Mesenchymal stem cell (in vitro differentiated cells and primary cell): Measurements from ENCODE around the gene CYSTM1.

Experiments used
- DNase-seq: peaks from one replicate; pipeline ENCODE4 v3.0.0-alpha.2; 2013
- H2AFZ ChIP-seq: one replicate; pipeline ENCODE4 v1.6.1; 2013; ENCODE audit warnings: low read depth, mild to moderate bottlenecking, control low read depth, inconsistent platforms, low read length, moderate library complexity
- H2AK5ac ChIP-seq: 2 replicates; pipeline ENCODE4 v1.6.1; 2013; ENCODE audit warnings: low read length, moderate library complexity, mild to moderate bottlenecking, inconsistent platforms; ENCODE audit not compliant: severe bottlenecking
- H2BK120ac ChIP-seq: one replicate; pipeline ENCODE4 v1.6.1; 2013; ENCODE audit warnings: low read depth, mild to moderate bottlenecking, inconsistent platforms, low read length, moderate library complexity
- H2BK12ac ChIP-seq, 2 experiments: one replicate each; pipeline ENCODE4 v1.6.1; 2013; ENCODE audit warnings: inconsistent platforms in 2 of 2, low read length in 2 of 2, mild to moderate bottlenecking in 2 of 2, moderate library complexity in 2 of 2, control low read depth in 1 of 2
- H2BK15ac ChIP-seq: one replicate; pipeline ENCODE4 v1.6.1; 2013; ENCODE audit warnings: mild to moderate bottlenecking, low read depth, inconsistent platforms; ENCODE audit not compliant: poor library complexity, severe bottlenecking
- H2BK5ac ChIP-seq: 2 replicates; pipeline ENCODE4 v1.6.1; 2013; ENCODE audit warnings: low read depth, mild to moderate bottlenecking, low read length, control low read depth, inconsistent platforms; ENCODE audit not compliant: poor library complexity, severe bottlenecking
- H3K14ac ChIP-seq, 2 experiments: one replicate each; pipeline ENCODE4 v1.6.1; 2013; ENCODE audit warnings: inconsistent platforms in 2 of 2, low read length in 2 of 2, control low read depth in 1 of 2, mild to moderate bottlenecking in 1 of 2, moderate library complexity in 1 of 2
- H3K18ac ChIP-seq, 2 experiments: one replicate each; pipeline ENCODE4 v1.6.1; 2013; ENCODE audit warnings: inconsistent platforms in 2 of 2, low read length in 2 of 2, control low read depth in 1 of 2, low read depth in 1 of 2, mild to moderate bottlenecking in 1 of 2
- H3K23ac ChIP-seq, 2 experiments: one replicate each; pipeline ENCODE4 v1.6.1; 2013; ENCODE audit warnings: inconsistent platforms in 2 of 2, low read length in 2 of 2, mild to moderate bottlenecking in 2 of 2, moderate library complexity in 2 of 2, control low read depth in 1 of 2
- H3K27ac ChIP-seq: 2 replicates; pipeline ENCODE4 v1.5.1; 2013; ENCODE audit warnings: mild to moderate bottlenecking, moderate library complexity, low read length, control low read depth, inconsistent platforms; ENCODE audit not compliant: poor library complexity, severe bottlenecking
- H3K27me3 ChIP-seq, 2 experiments: 2 replicates each; pipeline versions ENCODE4 v1.6.1 to v1.7.0; 2013; ENCODE audit warnings: low read length in 2 of 2, mild to moderate bottlenecking in 2 of 2, moderate library complexity in 2 of 2, control low read depth in 1 of 2, inconsistent platforms in 1 of 2; ENCODE audit not compliant: control insufficient read depth in 1 of 2, insufficient read depth in 1 of 2
- H3K36me3 ChIP-seq, 2 experiments: 2 replicates each; pipeline versions ENCODE4 v1.6.1 to v1.7.0; 2013; ENCODE audit warnings: low read length in 2 of 2, control low read depth in 1 of 2, inconsistent platforms in 1 of 2, low read depth in 1 of 2, mild to moderate bottlenecking in 1 of 2; ENCODE audit not compliant: insufficient read depth in 2 of 2, control insufficient read depth in 1 of 2
- H3K4ac ChIP-seq, 2 experiments: one replicate each; pipeline ENCODE4 v1.6.1; 2013; ENCODE audit warnings: inconsistent platforms in 2 of 2, low read length in 2 of 2, mild to moderate bottlenecking in 2 of 2, moderate library complexity in 2 of 2, control low read depth in 1 of 2, low read depth in 1 of 2
- H3K4me1 ChIP-seq: 2 replicates; pipeline ENCODE4 v1.6.1; 2013; ENCODE audit warnings: low read depth, low read length, control low read depth; ENCODE audit not compliant: control insufficient read depth, insufficient read depth
- H3K4me2 ChIP-seq: 2 replicates; pipeline ENCODE4 v1.6.1; 2013; ENCODE audit warnings: low read length, mild to moderate bottlenecking, inconsistent platforms; ENCODE audit not compliant: poor library complexity, severe bottlenecking
- H3K4me3 ChIP-seq, 2 experiments: 2 replicates each; pipeline versions ENCODE4 v1.5.1 to v1.7.0; 2013; ENCODE audit warnings: low read length in 2 of 2, mild to moderate bottlenecking in 2 of 2, control low read depth in 1 of 2, low read depth in 1 of 2; ENCODE audit not compliant: insufficient read depth in 1 of 2
- H3K79me1 ChIP-seq: replicated peaks from 2 replicates; pipeline ENCODE4 v1.6.1; 2013; ENCODE audit warnings: mild to moderate bottlenecking, control low read depth, low read length, inconsistent platforms; ENCODE audit not compliant: poor library complexity, severe bottlenecking
- H3K9ac ChIP-seq: 2 replicates; pipeline ENCODE4 v1.7.0; 2013; ENCODE audit warnings: mild to moderate bottlenecking, low read length, moderate library complexity
- H3K9me3 ChIP-seq: 2 replicates; pipeline ENCODE4 v1.7.0; 2013; ENCODE audit warnings: mild to moderate bottlenecking, low read length; ENCODE audit not compliant: control insufficient read depth
- H4K8ac ChIP-seq: one replicate; pipeline ENCODE4 v1.6.1; 2013; ENCODE audit warnings: inconsistent platforms, mild to moderate bottlenecking, low read length, moderate library complexity
- H4K91ac ChIP-seq: one replicate; pipeline ENCODE4 v1.6.1; 2013; ENCODE audit warnings: mild to moderate bottlenecking, low read length, inconsistent platforms
- WGBS: methylation state at CpG from one replicate; pipeline ENCODE4 v1.1.7; 2013; ENCODE audit warnings: mixed read lengths; 5-methylcytosine and 5-hydroxymethylcytosine counted together

The CYSTM1 gene

DNA sequence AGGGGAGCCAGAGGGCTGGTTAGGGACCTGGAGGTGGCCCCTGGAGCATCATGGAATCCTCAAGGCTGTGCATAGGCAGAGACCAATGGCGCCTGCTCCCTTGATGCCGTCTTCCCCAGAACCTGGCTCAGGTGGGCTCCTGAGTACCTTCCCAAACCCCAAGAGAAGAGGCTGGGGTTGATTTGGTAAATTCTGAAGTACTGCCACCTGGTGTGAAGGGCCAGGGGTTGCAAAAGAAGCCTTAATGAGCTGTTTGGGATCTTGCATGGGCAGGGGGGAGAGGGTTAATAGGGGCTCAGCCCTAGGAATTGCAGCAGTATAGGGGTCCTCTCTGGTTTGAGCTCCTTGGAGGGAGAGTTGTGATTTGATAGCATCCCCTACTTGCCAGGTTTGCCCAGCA lies 52.1 kb downstream of the CYSTM1 start:
- H3K9ac ChIP-seq, result no peak overlapping the region
- H3K79me1 ChIP-seq, result peaks cover 7% of the 10 kb centered on the region
- H2BK5ac ChIP-seq, result no peak overlapping the region
- no peak overlapping the region for H3K4me3 ChIP-seq
- H3K36me3 ChIP-seq, result peaks cover 0 to 3% of the 10 kb centered on the region in 2 experiments
- 93% methylated on average over 2 of the region's 2 CpGs for WGBS
- no peak overlapping the region for H4K8ac ChIP-seq
- H3K18ac ChIP-seq, result no peak overlapping the region
- no peak overlapping the region for H2AFZ ChIP-seq
- H3K27me3 ChIP-seq, result no peaks in the 10 kb centered on the region
- no peaks in the 10 kb centered on the region for H3K9me3 ChIP-seq
- H2BK15ac ChIP-seq, result no peak overlapping the region
- no peak overlapping the region for H3K27ac ChIP-seq
- H2AK5ac ChIP-seq, result no peak overlapping the region
- no peak overlapping the region for H3K23ac ChIP-seq
- H3K4me1 ChIP-seq, result peaks cover 2% of the 10 kb centered on the region
- no peak for DNase-seq
- H2BK12ac ChIP-seq, result no peak overlapping the region
- no peak overlapping the region for H3K14ac ChIP-seq
- no peak overlapping the region for H2BK120ac ChIP-seq
- no peak overlapping the region for H3K4me2 ChIP-seq
- H3K4ac ChIP-seq, result no peak overlapping the region
- no peak overlapping the region for H4K91ac ChIP-seq

DNA sequence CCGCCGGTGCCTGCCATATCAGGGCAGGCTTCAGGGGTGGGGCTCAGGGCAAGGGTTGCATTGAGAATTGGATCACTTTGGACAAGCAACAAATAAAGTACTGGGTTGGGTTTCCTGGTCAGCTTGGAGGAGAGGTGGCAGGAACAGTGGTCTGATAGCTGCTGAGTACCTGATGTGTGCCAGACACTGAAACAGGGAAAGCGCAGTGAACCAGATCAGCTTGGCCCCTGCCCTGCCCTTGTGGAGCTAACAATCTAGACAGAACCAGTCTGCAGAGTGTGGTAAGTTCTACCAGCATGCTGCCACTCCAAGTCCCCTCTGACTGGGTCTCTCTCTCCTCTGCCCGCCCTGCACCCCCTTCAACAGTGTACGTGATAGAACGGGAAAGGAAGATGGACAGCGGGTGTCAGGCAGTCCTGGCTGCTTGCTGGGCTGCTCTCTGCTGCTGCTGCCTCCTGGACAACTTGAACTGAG lies 53.4 kb downstream of the CYSTM1 start:
- Histone ChIP-seq H3K27ac (no peak overlapping the region), H2BK120ac (no peak overlapping the region)

DNA sequence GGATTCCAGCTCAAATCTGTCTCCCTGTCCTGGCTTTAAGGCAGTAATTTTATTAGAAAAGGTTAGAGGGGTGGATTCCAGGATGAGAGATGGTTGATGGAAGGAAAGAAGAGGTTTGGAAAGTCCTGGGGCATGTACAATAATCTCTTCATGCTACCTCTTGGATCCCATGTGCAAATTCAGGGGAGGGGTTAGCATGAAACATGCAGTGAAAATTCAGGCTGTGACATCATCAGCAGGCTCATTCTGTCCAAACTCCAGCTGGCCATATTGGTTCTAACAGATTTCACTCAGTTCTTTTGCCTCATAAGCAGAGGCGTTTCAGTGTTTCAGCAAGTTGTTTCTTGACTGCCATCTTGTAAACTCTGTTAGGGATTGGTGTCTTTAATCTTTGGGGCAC lies 55.4 kb downstream of the CYSTM1 start:
- Histone ChIP-seq H3K23ac (no peak overlapping the region), H2AFZ (no peak overlapping the region), H3K9ac (no peak overlapping the region), H2AK5ac (no peak overlapping the region), H2BK15ac (no peak overlapping the region), H3K36me3 (peaks cover 0 to 3% of the 10 kb centered on the region in 2 experiments), H4K91ac (no peak overlapping the region), H3K27me3 (peaks cover 0 to 4% of the 10 kb centered on the region in 2 experiments), H3K4me2 (no peak overlapping the region), H3K27ac (no peak overlapping the region), H3K14ac (no peak overlapping the region), H3K79me1 (peaks cover 9% of the 10 kb centered on the region), H4K8ac (no peak overlapping the region), H3K4ac (no peak overlapping the region), H3K4me1 (no peaks in the 10 kb centered on the region), H2BK120ac (no peak overlapping the region), H3K9me3 (no peaks in the 10 kb centered on the region), H3K18ac (no peak overlapping the region), H2BK5ac (no peak overlapping the region), H2BK12ac (no peak overlapping the region), H3K4me3 (no peak overlapping the region)
- WGBS, result 100% methylated on average over 1 of the region's 1 CpG
- DNase-seq, result no peak

More for the DNA sequence above, 53.4 kb downstream of the CYSTM1 start:
- peaks cover 9% of the 10 kb centered on the region for H3K79me1 ChIP-seq
- H2AK5ac ChIP-seq, result no peak overlapping the region
- H3K36me3 ChIP-seq, result peaks cover 0 to 6% of the 10 kb centered on the region in 2 experiments
- H3K27me3 ChIP-seq, result peaks cover 0 to 4% of the 10 kb centered on the region in 2 experiments
- no peak overlapping the region for H3K9ac ChIP-seq
- no peak overlapping the region for H2BK12ac ChIP-seq
- no peak overlapping the region for H3K23ac ChIP-seq
- no peak overlapping the region for H4K91ac ChIP-seq
- no peaks in the 10 kb centered on the region for H3K4me1 ChIP-seq
- 86% methylated on average over 7 of the region's 7 CpGs for WGBS
- no peak overlapping the region for H2BK15ac ChIP-seq
- no peak overlapping the region for H3K4me2 ChIP-seq
- no peak overlapping the region for H3K18ac ChIP-seq
- H3K4ac ChIP-seq, result no peak overlapping the region
- H3K9me3 ChIP-seq, result no peaks in the 10 kb centered on the region
- H3K14ac ChIP-seq, result peak overlapping the region in 1 of 2 experiments; percentile 51
- H3K4me3 ChIP-seq, result no peak overlapping the region
- no peak overlapping the region for H4K8ac ChIP-seq
- no peak overlapping the region for H2AFZ ChIP-seq
- H2BK5ac ChIP-seq, result no peak overlapping the region
- DNase-seq, result no peak

DNA sequence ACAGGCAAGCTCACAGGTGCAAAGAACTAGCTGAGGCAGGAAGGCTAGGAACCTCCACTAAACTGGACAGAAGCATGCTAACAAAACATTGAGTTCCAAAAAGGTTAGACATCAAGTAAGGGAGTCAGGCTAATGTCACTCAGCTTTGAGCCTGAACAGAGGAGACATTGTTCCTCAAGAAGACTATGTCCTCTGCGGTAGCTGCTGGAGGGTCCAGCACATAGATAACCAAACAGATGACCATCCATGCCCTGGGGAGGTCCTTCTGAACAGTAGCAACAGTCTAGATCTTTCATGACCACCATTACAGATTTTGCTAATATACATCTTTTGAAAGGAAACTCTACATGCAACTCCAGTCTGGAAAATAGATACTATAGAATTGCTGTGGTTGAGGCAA lies 57.7 kb downstream of the CYSTM1 start:
- Histone ChIP-seq H2BK15ac (no peak overlapping the region), H4K91ac (no peak overlapping the region), H3K4me1 (no peaks in the 10 kb centered on the region), H2BK12ac (no peak overlapping the region), H2BK5ac (no peak overlapping the region), H3K4me2 (no peak overlapping the region), H3K27ac (no peak overlapping the region), H3K9me3 (no peaks in the 10 kb centered on the region), H4K8ac (no peak overlapping the region), H3K14ac (no peak overlapping the region), H2BK120ac (no peak overlapping the region), H2AFZ (no peak overlapping the region), H3K18ac (no peak overlapping the region), H3K9ac (no peak overlapping the region), H3K4ac (no peak overlapping the region), H3K27me3 (peaks cover 0 to 4% of the 10 kb centered on the region in 2 experiments), H3K36me3 (peaks cover 5 to 16% of the 10 kb centered on the region in 2 experiments), H3K79me1 (peaks cover 3% of the 10 kb centered on the region), H3K4me3 (no peak overlapping the region), H2AK5ac (no peak overlapping the region), H3K23ac (no peak overlapping the region)
- DNase-seq, result no peak
- 96% methylated on average over 1 of the region's 1 CpG for WGBS
